ENCODE data around the gene IGFBP3. TPM values are rescaled to one million over a fixed set of nuclear protein-coding genes. Genes with fewer than 3 reads are reported as not detected.

The IGFBP3 gene
- total and polyA plus RNA-seq, 2 donors (not counting 1 experiment from before 2014, with no cell fraction given), result 8.9 to 227 TPM

GRCh38 chr7:45901566-45901965, 19.5 kb downstream of the IGFBP3 start:
- Histone ChIP-seq H4K20me1 (ENCODE audit: control insufficient read depth, extremely low read depth, insufficient read depth, low read length) (no peaks in the 10 kb centered on the region), H3K27ac (ENCODE audit: insufficient read depth, low read length) (no peak overlapping the region), H3K27me3 (ENCODE audit: control insufficient read depth, insufficient read depth, low read length) (peaks cover 4% of the 10 kb centered on the region), H3K4me2 (ENCODE audit: extremely low read depth, insufficient read depth, low read length) (no peak overlapping the region), H3K36me3 (ENCODE audit: control insufficient read depth, insufficient read depth, low read length) (no peaks in the 10 kb centered on the region), H3K4me1 (ENCODE audit: control insufficient read depth, extremely low read depth, insufficient read depth, low read length) (no peaks in the 10 kb centered on the region), H2AFZ (ENCODE audit: low read length) (no peak overlapping the region), H3K4me3 (replicated peaks in 1 of 4; ENCODE audit: control extremely low read depth in 1 of 4, insufficient read depth in 1 of 4, low read depth in 3 of 4, low read length in 4 of 4) (no peak overlapping the region), H3K9ac (ENCODE audit: insufficient read depth, low read length) (no peak overlapping the region), H3K9me3 (ENCODE audit: control insufficient read depth, insufficient read depth, low read depth, low read length) (no peaks in the 10 kb centered on the region), H3K79me2 (ENCODE audit: control insufficient read depth, insufficient read depth, low read length) (no peaks in the 10 kb centered on the region)
- DNase-seq (ENCODE audit: low read depth in 2 of 2), result no peak
- TF ChIP-seq CTCF (conservative IDR thresholded peaks at IDR 0.05 in 1 of 2, IDR thresholded peaks at IDR 0.05 in 1 of 2; ENCODE audit: low read depth in 1 of 2, low read length in 2 of 2) (no peak), EZH2 (IDR thresholded peaks at IDR 0.05; ENCODE audit: low read length, missing control alignments) (no peak)

DNA sequence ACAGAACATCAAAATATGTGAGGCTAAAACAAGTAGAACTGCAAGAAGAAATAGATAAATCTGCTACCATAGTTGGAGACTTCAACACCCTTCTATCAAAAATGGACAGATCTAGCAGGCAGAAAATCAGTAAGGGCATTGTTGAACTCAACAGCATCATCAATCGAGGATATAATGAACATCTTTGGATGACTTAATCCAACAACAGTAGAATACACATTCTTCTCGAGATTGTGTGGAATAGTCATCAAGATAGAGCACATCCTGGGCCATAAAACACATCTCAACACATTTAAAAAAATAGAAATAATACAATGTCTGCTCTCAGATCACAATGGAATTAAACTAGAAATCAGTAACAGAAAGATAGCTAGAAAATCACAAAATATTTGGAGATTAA, 22.9 kb downstream of the IGFBP3 start:
- peak in 1 of 2 donors; percentile 39 for DNase-seq (ENCODE audit: low read depth in 2 of 2)
- peaks cover 4% of the 10 kb centered on the region for H3K27me3 ChIP-seq (ENCODE audit: control insufficient read depth, insufficient read depth, low read length)
- H3K4me1 ChIP-seq (ENCODE audit: control insufficient read depth, extremely low read depth, insufficient read depth, low read length), result no peaks in the 10 kb centered on the region
- no peaks in the 10 kb centered on the region for H3K79me2 ChIP-seq (ENCODE audit: control insufficient read depth, insufficient read depth, low read length)
- no peak overlapping the region for H3K4me3 ChIP-seq (replicated peaks in 1 of 4; ENCODE audit: control extremely low read depth in 1 of 4, insufficient read depth in 1 of 4, low read depth in 3 of 4, low read length in 4 of 4)
- H2AFZ ChIP-seq (ENCODE audit: low read length), result no peak overlapping the region
- no peaks in the 10 kb centered on the region for H3K36me3 ChIP-seq (ENCODE audit: control insufficient read depth, insufficient read depth, low read length)
- no peaks in the 10 kb centered on the region for H4K20me1 ChIP-seq (ENCODE audit: control insufficient read depth, extremely low read depth, insufficient read depth, low read length)
- H3K4me2 ChIP-seq (ENCODE audit: extremely low read depth, insufficient read depth, low read length), result no peak overlapping the region
- H3K9me3 ChIP-seq (ENCODE audit: control insufficient read depth, insufficient read depth, low read depth, low read length), result no peaks in the 10 kb centered on the region
- H3K27ac ChIP-seq (ENCODE audit: insufficient read depth, low read length), result no peak overlapping the region
- no peak overlapping the region for H3K9ac ChIP-seq (ENCODE audit: insufficient read depth, low read length)
- TF ChIP-seq EZH2 (IDR thresholded peaks at IDR 0.05; ENCODE audit: low read length, missing control alignments) (no peak), CTCF (conservative IDR thresholded peaks at IDR 0.05 in 1 of 2, IDR thresholded peaks at IDR 0.05 in 1 of 2; ENCODE audit: low read depth in 1 of 2, low read length in 2 of 2) (no peak)

DNA sequence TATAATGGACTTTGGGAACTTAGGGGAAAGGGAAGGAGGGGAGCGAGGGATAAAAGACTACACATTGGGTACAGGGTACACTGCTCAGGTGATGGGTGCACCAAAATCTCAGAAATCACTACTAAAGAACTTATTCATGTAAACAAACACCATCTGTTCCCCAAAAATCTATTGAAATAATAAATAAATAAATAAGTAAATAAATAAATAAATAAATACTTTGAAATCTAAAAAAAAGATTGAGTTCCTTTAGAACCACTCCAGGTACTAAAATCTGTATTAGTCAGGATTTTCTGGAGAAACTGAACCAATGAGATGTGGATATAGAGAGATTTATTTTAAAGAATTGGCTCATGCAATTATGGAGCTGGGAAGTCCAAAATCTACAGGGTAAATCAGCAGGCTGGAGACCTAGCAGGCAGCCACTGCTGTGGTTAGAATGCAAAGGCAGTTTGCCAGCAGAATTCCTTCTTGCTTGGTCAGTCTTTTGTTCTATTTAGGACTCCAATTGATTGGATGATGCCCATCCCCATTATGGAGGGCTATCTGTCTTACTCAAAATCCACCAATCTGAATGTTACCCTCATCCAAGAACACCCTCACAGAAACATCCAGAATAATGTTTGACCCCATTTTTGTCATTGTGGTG, 23.9 kb downstream of the IGFBP3 start:
- Histone ChIP-seq H3K36me3 (ENCODE audit: control insufficient read depth, insufficient read depth, low read length) (no peaks in the 10 kb centered on the region), H3K27ac (ENCODE audit: insufficient read depth, low read length) (no peak overlapping the region), H3K79me2 (ENCODE audit: control insufficient read depth, insufficient read depth, low read length) (no peaks in the 10 kb centered on the region), H3K9me3 (ENCODE audit: control insufficient read depth, insufficient read depth, low read depth, low read length) (no peaks in the 10 kb centered on the region), H3K4me3 (replicated peaks in 1 of 4; ENCODE audit: control extremely low read depth in 1 of 4, insufficient read depth in 1 of 4, low read depth in 3 of 4, low read length in 4 of 4) (no peak overlapping the region), H2AFZ (ENCODE audit: low read length) (no peak overlapping the region), H3K4me2 (ENCODE audit: extremely low read depth, insufficient read depth, low read length) (no peak overlapping the region), H3K27me3 (ENCODE audit: control insufficient read depth, insufficient read depth, low read length) (peaks cover 11% of the 10 kb centered on the region), H3K9ac (ENCODE audit: insufficient read depth, low read length) (no peak overlapping the region), H4K20me1 (ENCODE audit: control insufficient read depth, extremely low read depth, insufficient read depth, low read length) (no peaks in the 10 kb centered on the region), H3K4me1 (ENCODE audit: control insufficient read depth, extremely low read depth, insufficient read depth, low read length) (no peaks in the 10 kb centered on the region)
- DNase-seq (ENCODE audit: low read depth in 2 of 2), result peak; percentile 55 to 91
- TF ChIP-seq CTCF (conservative IDR thresholded peaks at IDR 0.05 in 1 of 2, IDR thresholded peaks at IDR 0.05 in 1 of 2; ENCODE audit: low read depth in 1 of 2, low read length in 2 of 2), result no peak
- no peak for TF ChIP-seq EZH2 (IDR thresholded peaks at IDR 0.05; ENCODE audit: low read length, missing control alignments)
